SK-N-SH (cell line): ENCODE results near the gene PDE11A. TPM values are rescaled to one million over a fixed set of nuclear protein-coding genes. Genes with fewer than 3 reads are reported as not detected.

ENCODE experiments used
- CTCF ChIA-PET: fragments of 300-600, 350-600 bp; formaldehyde crosslinking; extraction: SDS; loops from one replicate; lab custom pipeline; 2021; lab: Yijun Ruan, JAX
- POLR2A ChIA-PET: fragments of 350-600 bp; sonication (Branson Sonifier 250); formaldehyde crosslinking; extraction: SDS; loops from one replicate; lab custom pipeline; 2020; ENCODE audit warnings: antibody characterized with exemption, inconsistent platforms; lab: Yijun Ruan, JAX
- DNase-seq: peaks from one replicate; pipeline ENCODE4 v3.0.0; 2012
- H2AFZ ChIP-seq: fragments of 200-600 bp; sonication (generic); 2 replicates; pipeline ENCODE4 v1.8.1; 2016; ENCODE audit warnings: antibody characterized with exemption, mild to moderate bottlenecking, low read depth
- H3F3A ChIP-seq: fragments of 200-600 bp; sonication (generic); replicated peaks from 2 replicates; pipeline ENCODE3; 2016; ENCODE audit warnings: antibody characterized with exemption, mild to moderate bottlenecking; ENCODE audit not compliant: insufficient read depth
- H3K27ac ChIP-seq, 2 experiments: fragments of 200-500 bp in 1 of 2; fragments of 200-600 bp in 1 of 2; sonication (Bioruptor generic) in 1 of 2; sonication (generic), shearing (Covaris generic) in 1 of 2; 2 replicates each; pipeline versions ENCODE4 v1.5.1 to v1.6.1; 2014 to 2016; ENCODE audit warnings: low read depth in 2 of 2, inconsistent platforms in 1 of 2, low read length in 1 of 2, mild to moderate bottlenecking in 1 of 2, mixed read lengths in 1 of 2
- H3K27me3 ChIP-seq: fragments of 200-600 bp; sonication (generic), shearing (Covaris generic); 2 replicates; pipeline ENCODE4 v1.6.1; 2016; ENCODE audit warnings: mixed run types; ENCODE audit not compliant: insufficient read depth
- H3K36me3 ChIP-seq, 2 experiments: fragments of 200-500 bp in 1 of 2; fragments of 200-600 bp in 1 of 2; sonication (Bioruptor generic) in 1 of 2; sonication (generic) in 1 of 2; replicated peaks in 1 of 2; 2 replicates each; pipeline versions ENCODE3 to v1.5.1; 2014 to 2016; ENCODE audit warnings: low read length in 1 of 2, mild to moderate bottlenecking in 1 of 2; ENCODE audit not compliant: insufficient read depth in 2 of 2, control insufficient read depth in 1 of 2
- H3K4me1 ChIP-seq, 2 experiments: fragments of 200-500 bp in 1 of 2; fragments of 200-600 bp in 1 of 2; sonication (Bioruptor generic) in 1 of 2; sonication (generic), shearing (Covaris generic) in 1 of 2; 2 replicates each; pipeline versions ENCODE4 v1.5.1 to v1.6.1; 2014 to 2016; ENCODE audit warnings: low read depth in 1 of 2, low read length in 1 of 2, mixed run types in 1 of 2; ENCODE audit not compliant: insufficient read depth in 2 of 2, control insufficient read depth in 1 of 2
- H3K4me2 ChIP-seq: fragments of 200-600 bp; sonication (generic), shearing (Covaris generic); 2 replicates; pipeline ENCODE4 v1.6.1; 2017; ENCODE audit warnings: mixed run types
- H3K4me3 ChIP-seq, 2 experiments: fragments of 200-500 bp in 1 of 2; fragments of 200-600 bp in 1 of 2; sonication (Bioruptor generic) in 1 of 2; sonication (generic), shearing (Covaris generic) in 1 of 2; 2 replicates each; pipeline versions ENCODE4 v1.5.1 to v1.8.1; 2014 to 2016; ENCODE audit warnings: low read depth in 2 of 2, inconsistent platforms in 1 of 2, low read length in 1 of 2, mild to moderate bottlenecking in 1 of 2, mixed read lengths in 1 of 2, moderate library complexity in 1 of 2
- H3K79me2 ChIP-seq: fragments of 200-600 bp; sonication (generic); 2 replicates; pipeline ENCODE4 v1.8.1; 2017; ENCODE audit warnings: mild to moderate bottlenecking; ENCODE audit not compliant: insufficient read depth
- H3K9ac ChIP-seq: fragments of 200-600 bp; sonication (generic); 2 replicates; pipeline ENCODE4 v1.6.1; 2017; ENCODE audit warnings: mixed run types
- H3K9me2 ChIP-seq: fragments of 200-600 bp; sonication (generic); 2 replicates; pipeline ENCODE4 v1.6.1; 2017; ENCODE audit warnings: mixed run types
- H3K9me3 ChIP-seq: fragments of 200-600 bp; sonication (generic); 2 replicates; pipeline ENCODE4 v1.6.1; 2017; ENCODE audit warnings: mixed run types, mild to moderate bottlenecking, moderate library complexity
- H4K20me1 ChIP-seq: fragments of 200-600 bp; sonication (generic); 2 replicates; pipeline ENCODE4 v1.6.1; 2017; ENCODE audit warnings: mild to moderate bottlenecking, mixed run types; ENCODE audit not compliant: insufficient read depth
- CHD2 ChIP-seq: fragments of 150-350 bp; IDR thresholded peaks from 2 replicates; pipeline ENCODE4 v1.6.1; 2018; ENCODE audit warnings: low read length; ENCODE audit not compliant: partially characterized antibody
- ELF1 ChIP-seq: IDR thresholded peaks from 2 replicates; pipeline ENCODE4 v1.4.0; 2012
- GATA2 ChIP-seq: sonication (generic); formaldehyde crosslinking; IDR thresholded peaks from 2 replicates; pipeline ENCODE4 v1.5.0; 2020; ENCODE audit warnings: mild to moderate bottlenecking, missing genetic modification reagents
- JUND ChIP-seq: IDR thresholded peaks from 2 replicates; pipeline ENCODE4 v1.4.0; 2012
- MXI1 ChIP-seq: IDR thresholded peaks from 2 replicates; pipeline ENCODE4 v1.6.1; 2012; ENCODE audit warnings: mild to moderate bottlenecking, low read depth, low read length, improper control_type of control experiment
- NFIC ChIP-seq: IDR thresholded peaks from 2 replicates; pipeline ENCODE4 v1.4.0; 2012; ENCODE audit warnings: borderline replicate concordance
- POLR2AphosphoS5 ChIP-seq: IDR thresholded peaks from 2 replicates; pipeline ENCODE4 v1.6.1; 2012; ENCODE audit warnings: low read depth, low read length
- RCOR1 ChIP-seq: fragments of 150-350 bp; IDR thresholded peaks from 2 replicates; pipeline ENCODE4 v1.6.1; 2017; ENCODE audit warnings: antibody characterized with exemption, low read length
- YY1 ChIP-seq: IDR thresholded peaks from 2 replicates; pipeline ENCODE4 v1.4.0; 2012; ENCODE audit warnings: low read depth, mild to moderate bottlenecking
- WGBS: methylation state at CpG from one replicate; pipeline ENCODE4 v1.1.6; 2017; ENCODE audit warnings: low lambda C conversion rate; 5-methylcytosine and 5-hydroxymethylcytosine counted together
- polyA plus RNA-seq, 3 experiments: library from polyadenylated mRNA; depleted of rRNA; stranded (reverse); fragments of >200 nt; gene quantifications; 2 replicates each; pipeline ENCODE4 v1.2.3, GENCODE V29; 2012
- TF ChIP-seq, protein P1 (sequence below): IDR thresholded peaks from 2 replicates; pipeline ENCODE4 v1.4.0; 2012; ENCODE audit warnings: low read depth, borderline replicate concordance
- TF ChIP-seq, protein P2 (sequence below): fragments of 150-350 bp; IDR thresholded peaks from 2 replicates; pipeline ENCODE4 v1.6.1; 2017; ENCODE audit warnings: antibody characterized with exemption, low read length, low read depth, borderline replicate concordance
- TF ChIP-seq, protein P3 (sequence below): IDR thresholded peaks from 2 replicates; pipeline ENCODE4 v1.4.0; 2012; ENCODE audit warnings: low read depth, borderline replicate concordance

Gene PDE11A
- polyA plus RNA-seq, 1 of the 3 experiments (the other 2 are of a cell fraction): 0.10 TPM

DNA sequence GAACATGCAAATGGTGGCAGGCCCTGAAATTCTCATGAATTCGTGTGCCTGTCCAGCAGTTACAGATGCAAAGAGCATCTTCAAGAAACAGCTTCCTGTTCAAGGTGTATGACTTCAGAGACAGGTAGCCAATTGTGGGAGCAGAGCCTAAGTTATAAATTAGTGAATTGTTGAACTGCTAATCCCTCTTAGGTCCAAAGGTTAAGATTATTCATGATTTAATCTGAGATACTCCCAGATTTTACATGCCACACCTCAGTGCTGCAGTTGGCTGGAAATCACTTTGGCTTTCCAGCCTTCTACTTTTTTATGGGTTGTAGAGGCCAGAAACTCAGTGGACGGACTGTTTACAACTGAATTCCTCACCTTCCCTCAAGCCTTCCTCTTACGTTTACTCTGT, 432.2 kb downstream of the PDE11A start:
- no peak overlapping the region for H2AFZ ChIP-seq
- H3K4me3 ChIP-seq: no peak overlapping the region
- H3K9me2 ChIP-seq: no peaks in the 10 kb centered on the region
- no peaks in the 10 kb centered on the region for H3K79me2 ChIP-seq
- CTCF ChIA-PET: no interaction called here
- H3K36me3 ChIP-seq: no peaks in the 10 kb centered on the region
- no peak overlapping the region for H3K4me2 ChIP-seq
- H4K20me1 ChIP-seq: no peaks in the 10 kb centered on the region
- peaks cover 0 to 11% of the 10 kb centered on the region in 2 experiments; a peak in 1 of 4 replicates for H3K4me1 ChIP-seq
- no peak for TF ChIP-seq RCOR1
- TF ChIP-seq YY1: no peak
- no peak for TF ChIP-seq POLR2AphosphoS5
- TF ChIP-seq NFIC: no peak
- no peak for TF ChIP-seq ELF1
- TF ChIP-seq, protein P1, sequence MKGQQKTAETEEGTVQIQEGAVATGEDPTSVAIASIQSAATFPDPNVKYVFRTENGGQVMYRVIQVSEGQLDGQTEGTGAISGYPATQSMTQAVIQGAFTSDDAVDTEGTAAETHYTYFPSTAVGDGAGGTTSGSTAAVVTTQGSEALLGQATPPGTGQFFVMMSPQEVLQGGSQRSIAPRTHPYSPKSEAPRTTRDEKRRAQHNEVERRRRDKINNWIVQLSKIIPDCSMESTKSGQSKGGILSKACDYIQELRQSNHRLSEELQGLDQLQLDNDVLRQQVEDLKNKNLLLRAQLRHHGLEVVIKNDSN: no peak
- TF ChIP-seq, protein P2, sequence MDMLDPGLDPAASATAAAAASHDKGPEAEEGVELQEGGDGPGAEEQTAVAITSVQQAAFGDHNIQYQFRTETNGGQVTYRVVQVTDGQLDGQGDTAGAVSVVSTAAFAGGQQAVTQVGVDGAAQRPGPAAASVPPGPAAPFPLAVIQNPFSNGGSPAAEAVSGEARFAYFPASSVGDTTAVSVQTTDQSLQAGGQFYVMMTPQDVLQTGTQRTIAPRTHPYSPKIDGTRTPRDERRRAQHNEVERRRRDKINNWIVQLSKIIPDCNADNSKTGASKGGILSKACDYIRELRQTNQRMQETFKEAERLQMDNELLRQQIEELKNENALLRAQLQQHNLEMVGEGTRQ: no peak
- TF ChIP-seq JUND: no peak
- TF ChIP-seq MXI1: no peak
- TF ChIP-seq CHD2: no peak
- no peak overlapping the region for H3K9ac ChIP-seq
- no peak overlapping the region for H3K27ac ChIP-seq
- H3K9me3 ChIP-seq: no peaks in the 10 kb centered on the region
- WGBS: 34% methylated on average over 3 of the region's 3 CpGs
- no peaks in the 10 kb centered on the region for H3F3A ChIP-seq
- POLR2A ChIA-PET: no interaction called here
- DNase-seq: no peak
- no peaks in the 10 kb centered on the region for H3K27me3 ChIP-seq

DNA sequence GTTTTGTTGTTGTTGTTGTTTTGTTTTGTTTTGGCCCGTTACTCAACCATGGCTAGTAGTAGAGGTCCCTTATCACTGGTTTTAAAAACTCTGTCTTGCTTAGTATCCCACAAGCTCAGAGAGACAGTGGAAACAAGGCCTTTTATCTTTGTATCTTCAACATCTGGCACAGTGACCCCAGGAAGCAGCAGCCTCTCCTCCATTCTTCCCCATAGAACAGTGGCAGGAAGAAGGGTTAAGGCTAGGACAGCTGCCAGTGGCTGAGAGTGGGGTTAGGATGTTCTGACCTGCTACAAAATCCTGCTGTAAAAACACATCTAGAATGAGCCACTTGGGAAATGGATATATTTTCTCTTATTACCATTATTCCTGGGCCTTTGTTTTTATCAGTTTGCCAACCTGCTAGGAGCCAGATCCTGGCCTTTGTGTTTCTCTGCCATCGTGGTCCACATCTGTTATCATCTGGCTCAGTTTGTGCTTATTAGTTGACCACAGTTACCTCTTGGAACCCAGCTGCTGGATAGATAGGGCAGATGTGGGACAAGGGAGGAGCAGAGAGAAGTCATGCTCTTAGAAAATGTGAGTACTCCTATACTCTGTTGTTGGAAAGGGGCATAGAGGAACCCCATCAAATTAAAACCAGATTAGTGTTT, 433.2 kb downstream of the PDE11A start:
- no peaks in the 10 kb centered on the region for H3K36me3 ChIP-seq
- peaks cover 0 to 11% of the 10 kb centered on the region in 2 experiments; a peak in 1 of 4 replicates for H3K4me1 ChIP-seq
- WGBS: 38% methylated on average over 2 of the region's 2 CpGs
- H3K27me3 ChIP-seq: no peaks in the 10 kb centered on the region
- H4K20me1 ChIP-seq: no peaks in the 10 kb centered on the region
- H3K4me3 ChIP-seq: no peak overlapping the region
- H3K27ac ChIP-seq: no peak overlapping the region; a peak in 1 of 4 replicates
- H3K4me2 ChIP-seq: no peak overlapping the region
- no peak overlapping the region for H3K9ac ChIP-seq
- H2AFZ ChIP-seq: no peak overlapping the region
- no peaks in the 10 kb centered on the region for H3F3A ChIP-seq
- TF ChIP-seq, protein P3, sequence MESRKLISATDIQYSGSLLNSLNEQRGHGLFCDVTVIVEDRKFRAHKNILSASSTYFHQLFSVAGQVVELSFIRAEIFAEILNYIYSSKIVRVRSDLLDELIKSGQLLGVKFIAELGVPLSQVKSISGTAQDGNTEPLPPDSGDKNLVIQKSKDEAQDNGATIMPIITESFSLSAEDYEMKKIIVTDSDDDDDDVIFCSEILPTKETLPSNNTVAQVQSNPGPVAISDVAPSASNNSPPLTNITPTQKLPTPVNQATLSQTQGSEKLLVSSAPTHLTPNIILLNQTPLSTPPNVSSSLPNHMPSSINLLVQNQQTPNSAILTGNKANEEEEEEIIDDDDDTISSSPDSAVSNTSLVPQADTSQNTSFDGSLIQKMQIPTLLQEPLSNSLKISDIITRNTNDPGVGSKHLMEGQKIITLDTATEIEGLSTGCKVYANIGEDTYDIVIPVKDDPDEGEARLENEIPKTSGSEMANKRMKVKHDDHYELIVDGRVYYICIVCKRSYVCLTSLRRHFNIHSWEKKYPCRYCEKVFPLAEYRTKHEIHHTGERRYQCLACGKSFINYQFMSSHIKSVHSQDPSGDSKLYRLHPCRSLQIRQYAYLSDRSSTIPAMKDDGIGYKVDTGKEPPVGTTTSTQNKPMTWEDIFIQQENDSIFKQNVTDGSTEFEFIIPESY: no peak
- TF ChIP-seq GATA2 (CRISPR knock-in tag): peak; percentile 28; the same call in 1 of the 2 replicates
- H3K9me2 ChIP-seq: no peaks in the 10 kb centered on the region
- no peaks in the 10 kb centered on the region for H3K9me3 ChIP-seq
- peak; percentile 24 for DNase-seq
- ChIA-PET CTCF (interaction anchor here (0.9 kb wide), 1 partner anchor 150 kb away, joined by 5 read pairs; no protein-coding TSS in a partner anchor), POLR2A (no interaction called here)
- no peaks in the 10 kb centered on the region for H3K79me2 ChIP-seq
